GM18861 (cell line): ENCODE data around the gene GRB10.

Source experiments
- ATAC-seq: cut with Tn5 transposase; IDR thresholded peaks from one replicate; pipeline ENCODE4 v1.9.1; 2021; ENCODE audit not compliant: unreplicated experiment

The GRB10 gene

DNA sequence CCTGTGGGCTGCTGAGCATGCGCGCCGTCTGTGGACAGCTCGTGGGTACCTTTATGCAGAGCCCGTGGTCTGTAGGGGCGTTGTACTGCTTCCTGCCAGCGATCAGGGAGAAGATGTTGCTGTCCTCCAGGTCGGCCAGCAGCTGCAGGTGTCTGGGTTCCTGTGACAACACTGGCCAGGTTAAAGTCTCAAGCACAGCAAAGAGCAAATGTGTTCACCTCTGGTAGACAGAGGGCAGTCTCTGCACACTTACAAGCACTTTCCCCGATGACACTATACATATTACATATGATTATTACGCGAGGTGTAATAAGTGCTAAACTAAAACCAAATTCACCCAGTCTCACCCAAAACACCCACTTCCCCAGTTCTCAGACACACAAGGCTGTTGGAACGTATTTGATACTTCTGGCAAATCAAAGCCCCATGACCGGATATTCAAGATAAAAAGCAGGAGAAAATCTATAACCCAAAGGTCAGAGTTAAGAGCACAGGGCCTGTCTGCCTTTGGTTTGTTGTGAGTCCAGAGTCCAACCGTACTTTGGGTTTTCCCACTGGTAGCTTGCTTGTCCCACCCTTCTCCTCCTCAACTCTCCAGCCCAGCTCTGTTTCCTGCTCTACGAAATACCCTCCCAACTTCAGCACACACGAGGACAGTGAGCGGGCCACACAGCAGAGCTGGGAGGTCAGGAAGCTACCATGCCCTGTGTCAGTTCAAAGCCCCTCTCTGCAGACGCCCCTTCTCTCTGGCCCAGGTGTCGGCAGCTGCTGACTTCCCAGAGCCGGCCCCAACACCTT, 167.8 kb downstream of the GRB10 start:
- no peak for ATAC-seq

DNA sequence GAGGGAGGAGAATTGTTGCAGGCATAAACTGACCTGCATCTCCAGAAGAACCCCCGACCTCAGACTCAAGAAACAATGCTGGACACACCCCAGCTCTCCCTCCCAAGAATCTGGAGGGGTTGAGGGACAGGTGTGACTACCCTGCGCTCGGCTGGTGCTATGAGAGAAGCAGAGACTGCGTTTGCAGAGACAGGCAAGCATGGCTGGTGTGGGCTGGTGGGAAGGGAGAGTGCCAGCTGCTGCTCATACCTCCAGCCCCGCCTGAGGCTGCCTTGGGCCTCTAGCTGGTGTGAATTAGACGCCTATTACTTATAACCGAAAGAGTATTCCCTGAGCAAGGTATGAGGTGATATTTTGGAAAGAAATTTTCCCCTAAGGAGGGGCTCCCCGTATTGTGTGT, 169.2 kb downstream of the GRB10 start:
- no peak for ATAC-seq

DNA sequence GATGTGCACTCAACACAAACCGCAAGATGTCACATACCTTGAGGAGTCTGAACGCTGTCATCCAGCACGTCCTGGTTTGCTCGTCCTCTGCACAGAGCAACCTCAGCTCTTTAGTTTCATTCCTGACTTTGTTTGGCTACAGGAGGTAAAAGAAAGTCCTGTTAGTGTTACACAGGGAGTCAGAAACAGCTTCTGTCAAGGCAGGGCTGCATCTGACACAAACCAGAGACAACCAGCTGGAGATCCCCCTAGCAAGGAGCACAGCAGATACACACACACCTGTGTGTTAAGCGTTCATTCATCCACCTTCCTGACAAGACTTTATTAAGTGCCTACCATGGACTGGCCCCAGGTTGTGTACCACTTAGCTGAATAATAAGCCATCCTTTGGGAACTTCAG, 170.0 kb downstream of the GRB10 start:
- ATAC-seq, result no peak

DNA sequence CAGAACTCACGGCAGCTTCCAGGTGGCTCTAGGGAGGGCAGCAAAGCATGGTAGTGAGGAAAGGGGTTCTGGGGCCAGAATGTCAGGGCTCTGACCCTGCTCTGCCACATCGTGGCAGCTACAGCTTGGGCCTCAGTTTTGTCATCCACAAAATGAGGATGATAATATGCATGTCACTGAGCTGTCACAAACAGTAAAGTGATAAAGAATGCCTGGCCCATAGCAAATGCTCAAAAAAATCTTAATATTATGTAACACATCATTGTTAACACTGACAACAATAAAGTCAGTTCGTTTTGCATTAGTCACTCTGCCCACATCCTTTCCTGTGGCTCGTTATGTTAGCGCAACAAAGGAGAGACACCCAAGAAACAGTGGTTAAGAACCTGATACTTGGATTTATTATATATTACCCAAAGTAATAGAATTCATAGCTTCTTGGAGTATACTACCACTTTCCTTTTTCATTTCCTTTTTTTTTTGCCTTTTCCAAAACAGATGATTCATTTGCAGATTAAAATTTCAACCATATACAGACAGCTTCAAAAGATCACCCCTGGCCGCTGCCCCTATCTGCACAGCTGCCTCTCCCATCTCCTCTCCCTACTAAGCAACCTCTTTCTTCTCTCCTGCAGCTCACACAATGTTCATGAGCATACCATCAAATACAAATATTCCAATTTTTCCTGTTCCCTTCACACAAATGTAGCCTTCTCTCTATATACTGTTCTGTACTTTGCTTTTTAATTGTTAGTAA, 172.0 kb downstream of the GRB10 start:
- ATAC-seq, result peak; percentile 62

DNA sequence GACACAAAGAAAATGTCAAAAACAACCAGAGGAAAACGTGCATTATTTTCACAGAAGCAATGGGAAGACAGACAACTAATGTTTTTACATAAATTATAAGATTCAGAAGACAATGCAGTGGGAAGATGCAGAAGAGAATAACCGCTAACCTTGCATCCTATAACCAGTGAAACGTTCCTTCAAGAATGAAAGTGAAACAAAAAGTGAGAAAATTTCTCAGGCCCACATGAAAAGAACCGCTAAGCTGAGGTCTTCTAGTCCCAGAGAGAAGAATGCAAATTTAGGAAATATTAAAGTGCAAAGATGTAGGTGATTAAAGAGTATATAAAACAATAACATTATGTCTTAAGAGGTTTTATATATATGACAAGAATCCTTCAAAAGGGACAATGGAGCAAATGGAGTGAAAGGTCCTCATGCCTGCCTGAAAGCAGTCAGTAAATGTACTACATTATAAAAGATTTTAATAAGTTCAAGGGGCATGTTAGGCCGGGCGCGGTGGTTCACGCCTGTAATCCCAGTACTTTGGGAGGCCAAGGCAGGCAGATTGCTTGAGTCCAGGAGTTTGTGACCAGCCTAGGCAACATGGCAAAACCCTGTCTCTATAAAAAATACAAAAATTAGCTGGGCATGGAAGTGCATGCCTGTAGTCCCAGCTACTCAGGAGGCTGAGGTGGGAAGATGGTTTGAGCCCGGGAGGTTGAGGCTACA, 174.3 kb downstream of the GRB10 start:
- no peak for ATAC-seq

DNA sequence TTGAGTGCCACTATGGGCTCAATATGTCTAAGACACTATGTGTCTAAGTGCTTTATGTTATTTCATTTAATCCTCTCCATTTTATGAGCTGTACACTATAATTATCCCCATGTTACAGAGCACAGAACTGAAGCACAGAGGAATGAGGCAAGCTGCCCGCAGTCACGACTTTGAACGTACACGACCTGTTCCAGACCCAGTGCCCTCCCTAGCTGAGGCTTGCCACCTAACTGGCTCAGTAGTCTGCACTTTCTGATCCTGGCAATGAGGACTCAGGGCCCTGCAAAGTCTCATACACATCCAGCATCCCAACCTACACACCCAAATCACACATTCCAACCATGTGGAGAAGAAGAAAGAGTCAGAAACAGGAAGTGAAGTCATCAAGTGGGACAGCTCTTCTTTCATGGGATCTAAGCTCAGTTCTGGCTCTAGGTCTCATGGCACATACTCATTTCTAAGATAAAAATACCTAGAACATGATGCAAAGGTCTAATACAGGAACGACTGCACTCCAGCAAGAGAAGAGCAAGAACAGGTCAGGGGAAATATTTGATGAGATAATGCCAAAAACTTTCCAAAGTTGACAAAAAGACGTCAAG, 175.1 kb downstream of the GRB10 start:
- no peak for ATAC-seq

DNA sequence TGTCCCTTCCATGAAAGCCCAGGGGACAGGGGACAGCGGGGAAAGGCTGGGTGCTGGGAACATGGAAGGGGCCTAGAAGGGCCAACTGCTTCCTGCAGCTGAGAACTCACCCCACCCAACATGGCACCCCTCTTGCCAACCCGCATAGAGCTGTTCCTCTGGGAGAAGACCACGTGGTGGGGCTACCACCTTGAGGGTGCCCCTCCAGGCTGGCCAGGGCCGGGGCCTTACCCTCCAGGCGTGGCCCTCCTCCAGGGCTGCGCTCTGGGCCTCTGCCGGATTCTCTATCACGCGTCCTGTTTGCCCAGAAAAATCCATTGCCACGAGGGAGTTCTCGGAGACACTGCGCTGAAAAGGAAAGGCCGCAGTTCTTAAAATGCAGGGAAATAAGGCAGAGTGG, 177.6 kb downstream of the GRB10 start:
- no peak for ATAC-seq

DNA sequence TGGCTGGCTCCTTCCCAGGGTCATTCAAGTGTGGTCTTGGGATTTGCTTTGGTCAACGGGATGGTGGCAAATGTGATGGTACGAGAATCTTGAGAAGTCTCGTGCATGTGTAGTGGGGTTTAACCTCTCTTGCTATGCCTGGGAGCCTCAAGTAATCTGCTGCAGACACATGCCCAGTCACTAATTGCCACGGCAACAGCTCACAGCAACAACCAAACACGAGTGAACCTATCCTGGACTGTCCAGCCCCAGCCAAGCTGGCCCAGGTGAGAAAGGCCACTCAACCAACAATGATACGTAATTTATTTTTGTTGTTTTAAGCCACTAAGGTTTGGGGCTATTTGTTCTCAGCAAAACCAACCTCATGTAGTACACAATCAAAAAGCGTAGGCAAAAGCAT, 179.4 kb downstream of the GRB10 start:
- ATAC-seq, result no peak

DNA sequence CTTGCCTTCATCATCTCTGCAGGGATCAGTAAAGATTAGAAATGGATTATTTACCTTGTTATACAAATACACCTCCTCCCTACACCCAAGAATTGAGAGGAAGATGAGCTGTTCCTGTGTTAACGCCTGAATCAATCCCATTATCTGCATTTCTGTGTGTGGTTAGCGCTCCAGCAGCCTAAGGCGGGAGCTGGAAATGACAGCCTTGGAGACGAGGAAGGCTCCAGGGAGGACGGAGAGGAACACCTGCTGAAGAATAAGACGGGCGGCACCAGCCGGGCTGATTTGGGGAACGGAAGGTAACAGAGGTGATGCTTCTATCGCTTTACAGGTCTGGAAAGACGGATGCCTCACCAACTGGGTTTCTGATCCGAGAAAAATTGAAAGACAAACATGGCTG, 183.3 kb downstream of the GRB10 start:
- no peak for ATAC-seq

DNA sequence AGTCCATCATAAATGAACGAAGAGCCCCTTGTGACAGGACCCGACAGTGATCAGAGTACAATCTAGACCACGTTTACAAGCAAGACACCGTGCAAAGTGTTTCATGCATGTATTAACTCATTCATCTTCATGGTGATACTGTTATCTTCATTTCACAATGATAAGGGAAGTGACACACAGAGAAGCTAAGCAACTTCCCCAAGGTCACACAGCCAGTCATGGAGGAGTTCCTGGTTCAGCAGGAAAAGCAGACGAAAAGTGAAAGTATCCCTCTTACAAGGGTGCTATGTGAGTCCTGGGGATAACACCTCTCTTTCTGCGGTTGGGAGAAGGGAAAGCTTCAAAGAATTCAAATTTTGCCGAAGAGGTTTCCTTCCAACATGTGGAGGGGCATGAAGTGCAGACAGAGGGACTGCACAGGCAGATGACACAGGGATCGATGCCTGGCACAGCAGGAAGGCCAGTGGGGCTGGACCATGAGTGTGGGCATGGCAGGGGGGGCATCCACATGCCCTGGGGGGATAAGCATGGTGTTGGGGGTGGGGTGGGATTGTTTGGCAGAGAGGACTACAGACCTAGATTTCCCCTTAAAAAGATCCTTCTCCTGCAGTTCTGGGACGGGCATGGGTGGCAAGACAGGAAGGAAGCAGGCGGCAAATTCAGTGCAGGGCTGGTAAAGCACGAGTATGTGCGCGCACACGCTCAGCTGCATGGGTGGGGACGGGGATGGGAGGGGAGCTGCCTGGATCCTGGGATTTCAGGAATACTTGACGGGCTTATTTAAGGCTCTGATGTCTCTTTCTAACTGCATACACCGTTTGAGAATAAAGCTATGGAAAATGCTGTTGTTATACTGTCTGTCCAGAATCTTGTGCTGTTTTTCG, 184.0 kb downstream of the GRB10 start:
- no peak for ATAC-seq

DNA sequence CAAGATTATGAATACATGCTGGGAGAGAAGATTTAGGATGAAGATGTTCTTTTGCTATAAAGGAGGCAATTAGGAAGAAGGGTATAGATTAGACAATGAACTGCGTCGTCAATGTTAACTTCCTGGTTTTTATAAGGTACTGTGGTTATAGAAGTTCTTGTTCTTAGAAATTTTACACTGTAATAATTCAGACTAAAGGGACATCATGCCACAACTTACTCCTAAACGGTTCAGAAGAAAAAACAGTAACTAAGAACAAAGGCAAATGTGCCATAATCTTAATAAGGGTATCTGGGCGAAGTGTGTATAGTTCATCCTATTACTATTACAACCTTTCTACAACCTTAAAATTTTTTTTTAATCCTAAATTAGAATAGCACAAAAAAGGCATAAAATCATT, 186.2 kb downstream of the GRB10 start:
- no peak for ATAC-seq

DNA sequence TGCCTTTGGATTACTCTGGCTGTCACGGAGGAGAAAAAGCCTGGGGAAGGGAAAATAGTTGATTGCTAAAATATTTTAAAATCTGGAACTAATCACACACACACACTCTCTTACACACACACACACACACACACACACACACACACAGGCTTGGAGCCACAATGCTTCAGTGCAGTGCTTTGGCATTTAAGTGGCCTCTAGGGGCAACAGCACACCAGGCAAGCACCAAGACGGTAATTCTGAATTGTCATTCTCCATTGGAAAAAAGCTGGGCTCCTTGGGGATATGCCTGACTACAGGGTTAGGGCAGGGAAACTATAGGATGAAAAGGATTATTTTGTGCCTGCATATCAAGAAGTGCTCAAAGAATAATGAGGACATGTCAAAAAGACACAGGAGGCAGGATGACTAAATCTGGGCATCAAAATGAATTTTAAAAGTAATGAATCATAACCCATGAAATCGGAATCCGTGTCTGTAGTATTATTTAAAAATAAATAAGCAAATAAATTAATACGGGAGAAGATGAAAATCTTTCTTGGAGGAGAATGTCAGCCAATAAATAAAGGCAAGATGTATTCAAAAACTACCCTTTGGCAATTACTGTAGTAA, 187.1 kb downstream of the GRB10 start:
- ATAC-seq, result peak; percentile 10

DNA sequence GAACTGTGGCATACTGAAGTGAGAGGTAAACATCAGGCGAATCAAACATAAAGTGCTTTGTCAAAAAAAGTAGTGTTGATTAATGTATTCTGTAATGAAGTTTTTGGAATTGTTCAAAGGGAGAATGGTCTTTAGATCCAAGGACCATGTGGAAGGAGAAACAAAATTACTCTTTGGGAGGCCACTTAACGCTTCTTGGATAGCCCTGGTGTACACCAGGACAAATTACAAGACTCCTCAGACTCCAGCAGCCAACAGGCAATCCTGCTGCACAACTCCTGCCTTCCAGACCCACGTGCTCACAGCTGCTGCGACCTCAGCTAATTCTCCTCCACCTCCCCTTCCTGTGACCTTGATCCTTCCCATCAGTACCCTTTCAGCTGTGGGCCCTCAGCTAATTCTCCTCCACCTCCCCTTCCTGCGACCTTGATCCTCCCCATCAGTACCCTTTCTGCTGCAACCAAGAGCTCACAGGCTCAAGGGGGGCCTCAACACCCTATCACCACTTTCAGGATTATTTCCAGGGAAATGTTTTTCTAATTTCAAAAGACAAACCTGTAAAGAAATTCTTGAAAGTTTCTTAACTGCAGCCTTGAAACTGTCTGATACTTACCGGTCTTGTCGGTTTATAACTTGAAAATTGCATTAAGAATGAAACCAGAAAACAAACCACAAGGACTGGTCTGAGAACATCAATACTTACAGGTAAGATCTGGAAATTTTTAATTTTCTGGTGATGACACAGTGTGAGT, 187.8 kb downstream of the GRB10 start:
- peak; percentile 41 for ATAC-seq

DNA sequence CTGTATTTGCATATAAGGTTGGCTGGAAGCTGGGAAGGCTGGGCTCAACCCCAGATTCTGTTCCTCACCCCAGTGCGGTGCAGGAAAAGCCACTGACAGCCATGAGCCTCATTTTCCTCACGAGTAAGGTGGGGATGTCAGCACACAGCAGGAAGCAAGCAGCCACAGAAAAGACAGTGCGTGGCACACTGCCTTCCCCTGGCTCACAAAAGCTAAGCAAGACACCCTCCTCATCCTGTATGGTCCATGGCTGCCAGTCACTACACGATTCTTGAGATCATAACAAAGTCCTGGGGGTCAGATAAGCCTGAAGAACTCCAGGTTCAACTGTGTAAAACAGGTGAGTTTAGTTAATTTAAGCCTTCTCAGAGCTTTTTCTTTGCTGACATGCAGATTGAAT, 188.6 kb downstream of the GRB10 start:
- ATAC-seq, result no peak

DNA sequence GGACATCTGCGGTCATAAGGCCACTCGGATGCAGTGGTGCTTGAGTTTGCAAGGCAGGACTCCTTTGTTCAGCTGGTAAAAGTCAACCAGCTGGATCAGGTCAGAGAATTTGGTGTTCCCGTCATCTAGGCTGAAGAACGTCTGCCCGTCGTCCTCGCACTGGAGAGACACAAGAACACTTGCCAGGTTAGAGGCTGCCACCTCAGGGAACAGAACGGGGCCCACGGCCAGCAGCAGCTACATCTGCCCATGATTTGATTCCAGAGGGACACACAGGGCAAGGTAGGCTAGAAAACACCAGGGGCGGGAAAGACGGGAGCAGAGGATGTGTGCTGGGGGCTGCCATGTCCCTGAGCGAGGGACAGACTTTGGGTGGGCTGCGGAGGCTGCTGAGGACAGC, 189.8 kb downstream of the GRB10 start:
- ATAC-seq, result no peak

DNA sequence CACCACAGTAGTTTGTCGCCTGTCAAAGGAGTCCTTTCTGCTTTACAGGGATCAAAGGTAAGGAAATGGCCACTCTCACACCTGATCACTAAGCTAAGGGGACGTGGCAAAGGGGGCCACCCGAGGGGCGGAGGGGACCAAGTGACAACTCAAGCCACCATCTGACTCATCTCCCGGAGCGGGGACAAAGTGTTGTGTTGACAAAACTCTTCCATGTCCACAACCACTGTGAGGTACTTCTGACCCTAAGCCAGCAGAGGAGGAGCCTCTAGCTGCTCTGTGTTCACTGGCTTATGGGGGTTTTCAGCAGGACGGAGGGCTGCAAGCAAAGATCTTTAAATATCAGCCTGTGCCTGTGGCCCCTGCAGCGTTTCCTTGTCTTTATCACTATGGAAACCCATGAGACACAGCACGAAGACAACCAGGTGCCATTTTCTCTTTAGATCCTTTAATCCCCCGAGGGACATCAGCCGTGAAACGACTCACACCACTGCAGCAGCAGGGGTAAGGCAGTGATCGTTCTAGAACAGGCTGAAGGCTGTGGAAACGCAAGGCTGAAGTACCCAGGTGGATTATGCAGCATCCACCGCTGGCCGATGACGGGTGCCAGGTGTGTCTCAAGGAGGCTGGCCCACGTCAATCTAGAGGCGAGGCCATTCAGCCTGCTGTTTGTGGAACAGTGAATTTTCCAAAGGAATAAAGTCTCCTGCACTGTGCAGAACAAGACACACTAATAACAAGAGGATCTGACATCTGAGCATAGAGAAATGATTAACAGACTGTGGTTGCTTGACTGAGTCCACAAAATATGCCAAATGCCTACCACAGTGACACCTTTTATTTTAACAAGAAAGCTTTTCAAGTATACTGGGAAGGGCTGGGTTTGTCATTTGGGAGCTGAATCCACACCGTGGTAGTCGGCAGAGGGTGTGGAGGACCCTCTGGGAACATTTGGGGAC, 190.9 kb downstream of the GRB10 start:
- ATAC-seq, result peak; percentile 72

DNA sequence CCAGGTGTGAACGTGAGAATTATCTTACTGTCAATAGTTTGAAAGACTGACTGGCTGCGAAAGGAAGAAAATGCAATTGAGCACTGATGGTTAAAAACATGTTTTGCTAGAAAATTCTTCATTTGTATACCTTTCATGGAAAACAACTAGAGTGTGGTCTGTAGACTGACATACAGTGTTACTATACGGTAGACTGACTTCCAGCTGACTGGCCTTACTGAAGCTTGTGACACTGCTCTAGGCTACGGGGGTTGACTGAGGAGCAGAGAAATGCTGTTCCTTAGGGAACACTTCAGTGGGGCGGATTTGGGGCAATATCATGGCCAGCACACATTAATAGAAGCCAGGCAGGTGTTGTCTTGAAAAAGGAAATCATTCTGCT, 191.6 kb downstream of the GRB10 start:
- ATAC-seq, result no peak

DNA sequence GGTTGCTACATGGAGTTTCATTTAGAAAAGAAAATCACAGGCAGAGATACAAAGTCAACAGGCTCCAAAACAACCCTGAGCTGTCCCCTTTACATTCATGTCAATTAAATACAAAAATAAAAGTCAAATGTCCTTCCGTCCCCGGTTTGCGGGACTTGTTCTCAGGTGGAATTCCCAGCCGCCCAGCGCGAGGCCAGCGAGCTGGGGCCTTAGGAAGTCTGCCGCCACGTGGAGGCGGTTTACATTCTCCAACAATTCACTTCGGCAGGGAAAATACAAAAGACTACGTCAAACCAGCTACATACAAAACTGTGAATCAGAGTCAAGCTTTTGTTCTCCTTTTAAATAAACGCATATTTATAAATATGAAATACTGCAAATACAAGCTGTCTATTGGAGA, 192.2 kb downstream of the GRB10 start:
- no peak for ATAC-seq
